ENCODE measurements around the gene OR6N2. TPM values are rescaled to one million over a fixed set of nuclear protein-coding genes. Genes with fewer than 3 reads are reported as not detected.

The OR6N2 gene
- total RNA-seq, 1 donor: not detected

- TF ChIP-seq CTCF (IDR thresholded peaks at IDR 0.05; ENCODE audit: insufficient read depth, low read depth, low read length): no peak
- no peak for DNase-seq (ENCODE audit: low read depth)
- H3K4me3 ChIP-seq (ENCODE audit: low read depth, low read length): no peak overlapping the region
Observed at GRCh38 chr1:158730453-158730852, 50.6 kb downstream of the OR6N2 start.

- H3K4me3 ChIP-seq (ENCODE audit: low read depth, low read length): no peak overlapping the region
- DNase-seq (ENCODE audit: low read depth): no peak
- TF ChIP-seq CTCF (IDR thresholded peaks at IDR 0.05; ENCODE audit: insufficient read depth, low read depth, low read length): no peak
Observed at GRCh38 chr1:158728510-158729225, 52.3 kb downstream of the OR6N2 start.

GRCh38 chr1:158724442-158724841 is 56.6 kb downstream of the OR6N2 start:
- TF ChIP-seq CTCF (IDR thresholded peaks at IDR 0.05; ENCODE audit: insufficient read depth, low read depth, low read length): no peak
- H3K4me3 ChIP-seq (ENCODE audit: low read depth, low read length): no peak overlapping the region
- DNase-seq (ENCODE audit: low read depth): no peak

Small RNA genes lying within 50 kb of the gene (small RNA-seq; reads per million reads assigned to genes)
- gene OR2AQ1P: not detected

Other genes with a start within 250 kb of the OR6N2 start
- gene OR6Y1, start 226.8 kb downstream of the OR6N2 start, total RNA-seq: not detected in 2 replicates
- not detected in 2 replicates for gene OR6P1, start 210.6 kb downstream of the OR6N2 start, total RNA-seq
- gene OR10X1, start 201.3 kb downstream of the OR6N2 start, total RNA-seq: not detected in 2 replicates
- not detected in 2 replicates for gene OR10Z1, start 175.9 kb downstream of the OR6N2 start, total RNA-seq
- gene SPTA1, start 94.5 kb downstream of the OR6N2 start, total RNA-seq: not detected in 2 replicates
- not detected in 2 replicates for gene OR6K2, start 80.6 kb downstream of the OR6N2 start, total RNA-seq
- not detected in 2 replicates for gene OR6K3, start 60.5 kb downstream of the OR6N2 start, total RNA-seq
- not detected in 2 replicates for gene OR6K6, start 26.5 kb downstream of the OR6N2 start, total RNA-seq
- gene OR6N1, start 9.0 kb downstream of the OR6N2 start, total RNA-seq: not detected in 2 replicates
- gene MNDA, start 50.1 kb upstream of the OR6N2 start, total RNA-seq: not detected in 2 replicates
- not detected in 2 replicates for gene PYHIN1, start 150.3 kb upstream of the OR6N2 start, total RNA-seq
- 59.9 and 60.5 TPM in 2 replicates for gene IFI16, start 228.7 kb upstream of the OR6N2 start, total RNA-seq

Data from fibroblast of villous mesenchyme (primary cell).